SK-N-SH treated with all-trans-retinoic acid at 6 μM for 48 hours (cell line): ENCODE data around the gene SLC12A5.

Experiments
- TOX ChIP-seq: fragments of 250-450 bp; sonication (Bioruptor Pico); IDR thresholded peaks from 2 replicates; pipeline ENCODE4 v1.8.0; 2021; ENCODE audit warnings: mild to moderate bottlenecking, moderate library complexity, borderline replicate concordance
- ZC3H10 ChIP-seq: fragments of 250-450 bp; sonication (Bioruptor Pico); IDR thresholded peaks from 2 replicates; pipeline ENCODE4 v1.5.1; 2021; ENCODE audit warnings: mild to moderate bottlenecking, moderate library complexity

- TF ChIP-seq TOX (CRISPR knock-in tag) (no peak), ZC3H10 (CRISPR knock-in tag) (no peak)
These were observed 30.3 kb upstream of the SLC12A5 start for GRCh38 chr20:45998761-45999160.
